HepG2 (cell line): Measurements from ENCODE around the gene SHQ1.

ENCODE experiments used
- CTCF ChIP-seq: sonication (generic); formaldehyde crosslinking; IDR thresholded peaks from 2 replicates; pipeline ENCODE4 v1.5.0; 2020; ENCODE audit warnings: mild to moderate bottlenecking, missing genetic modification reagents, moderate library complexity
- KLF11 ChIP-seq: IDR thresholded peaks from 2 replicates; pipeline ENCODE4 v1.6.1; 2016; ENCODE audit warnings: missing compliant biosample characterization
- RBM39 ChIP-seq: fragments of 200-400 bp; formaldehyde crosslinking; IDR thresholded peaks from one replicate; pipeline ENCODE4 v1.6.1; 2018; ENCODE audit warnings: antibody characterized with exemption, mild to moderate bottlenecking, low read depth, low read length; ENCODE audit not compliant: poor library complexity, severe bottlenecking
- ZBTB4 ChIP-seq: sonication (generic); formaldehyde crosslinking; IDR thresholded peaks from 2 replicates; pipeline ENCODE4 v1.4.0; 2020; ENCODE audit warnings: missing genetic modification reagents, mild to moderate bottlenecking, borderline replicate concordance

- TF ChIP-seq ZBTB4 (CRISPR knock-in tag) (no peak), CTCF (CRISPR knock-in tag) (no peak), KLF11 (CRISPR knock-in tag) (no peak), RBM39 (no peak)
Observed at GRCh38 chr3:72782521-72782920, 65.7 kb downstream of the SHQ1 start.
